NB4 (cell line): ENCODE data around the gene MCAM.

Experiments
- DNase-seq: peaks from one replicate; pipeline ENCODE4 v3.0.0; 2010; ENCODE audit warnings: low read depth
- H3K4me3 ChIP-seq: one replicate; pipeline ENCODE4 v1.5.1; 2011; ENCODE audit warnings: mild to moderate bottlenecking, low read depth, low read length, moderate library complexity
- MYC ChIP-seq: IDR thresholded peaks from 2 replicates; pipeline ENCODE4 v1.6.1; 2011; ENCODE audit warnings: low read depth, low read length
- POLR2A ChIP-seq: IDR thresholded peaks from 2 replicates; pipeline ENCODE4 v1.6.1; 2011; ENCODE audit warnings: mild to moderate bottlenecking; ENCODE audit not compliant: insufficient read length; ENCODE audit errors: extremely low read depth
- TF ChIP-seq, protein P1 (sequence below): IDR thresholded peaks from one replicate; pipeline ENCODE4 v1.5.1; 2012; ENCODE audit warnings: low read depth, low read length
- TF ChIP-seq, protein P2 (sequence below): IDR thresholded peaks from 2 replicates; pipeline ENCODE4 v1.6.1; 2011; ENCODE audit warnings: low read depth, low read length

MCAM gene

DNA sequence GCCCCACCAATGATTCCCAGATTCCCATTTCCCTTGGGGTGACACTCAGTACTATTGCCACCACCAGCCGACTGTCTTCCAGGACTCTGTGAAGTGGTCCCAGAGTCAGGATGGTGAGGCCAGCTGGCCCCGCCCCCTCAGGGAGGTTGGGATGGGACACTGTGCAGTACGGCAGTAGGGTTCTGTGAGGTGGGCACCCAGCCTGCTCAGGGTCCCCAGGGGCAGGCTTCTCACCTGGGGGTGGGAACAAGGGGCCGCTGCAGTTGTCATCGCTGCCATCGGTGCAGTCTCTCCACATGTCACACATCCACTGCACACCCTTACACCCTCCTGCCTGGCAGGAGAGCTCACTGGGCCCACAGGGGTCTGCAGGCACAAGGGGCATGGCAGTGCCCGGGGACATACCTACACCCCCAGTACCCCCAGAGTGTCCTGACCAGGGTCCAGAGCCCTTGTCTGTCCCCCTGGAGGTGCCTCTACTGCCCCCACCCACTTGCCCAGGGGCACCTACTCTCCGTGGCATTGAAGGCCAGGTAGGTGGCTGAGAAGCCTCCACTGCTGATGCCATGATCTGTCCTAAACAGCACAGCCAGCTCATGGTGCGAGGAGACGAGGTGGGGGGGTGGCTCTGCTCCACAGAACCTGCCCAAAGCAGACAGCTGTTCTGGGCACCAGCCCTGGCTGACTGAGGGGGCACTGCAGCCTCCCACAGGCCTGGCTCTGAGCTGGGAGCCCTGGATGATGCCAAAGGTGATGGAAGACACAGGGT is 25.6 kb upstream of the MCAM start:
- H3K4me3 ChIP-seq, result no peak overlapping the region
- TF ChIP-seq MYC (no peak), POLR2A (no peak)
- TF ChIP-seq, protein P1, sequence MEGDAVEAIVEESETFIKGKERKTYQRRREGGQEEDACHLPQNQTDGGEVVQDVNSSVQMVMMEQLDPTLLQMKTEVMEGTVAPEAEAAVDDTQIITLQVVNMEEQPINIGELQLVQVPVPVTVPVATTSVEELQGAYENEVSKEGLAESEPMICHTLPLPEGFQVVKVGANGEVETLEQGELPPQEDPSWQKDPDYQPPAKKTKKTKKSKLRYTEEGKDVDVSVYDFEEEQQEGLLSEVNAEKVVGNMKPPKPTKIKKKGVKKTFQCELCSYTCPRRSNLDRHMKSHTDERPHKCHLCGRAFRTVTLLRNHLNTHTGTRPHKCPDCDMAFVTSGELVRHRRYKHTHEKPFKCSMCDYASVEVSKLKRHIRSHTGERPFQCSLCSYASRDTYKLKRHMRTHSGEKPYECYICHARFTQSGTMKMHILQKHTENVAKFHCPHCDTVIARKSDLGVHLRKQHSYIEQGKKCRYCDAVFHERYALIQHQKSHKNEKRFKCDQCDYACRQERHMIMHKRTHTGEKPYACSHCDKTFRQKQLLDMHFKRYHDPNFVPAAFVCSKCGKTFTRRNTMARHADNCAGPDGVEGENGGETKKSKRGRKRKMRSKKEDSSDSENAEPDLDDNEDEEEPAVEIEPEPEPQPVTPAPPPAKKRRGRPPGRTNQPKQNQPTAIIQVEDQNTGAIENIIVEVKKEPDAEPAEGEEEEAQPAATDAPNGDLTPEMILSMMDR, result no peak
- TF ChIP-seq, protein P2, sequence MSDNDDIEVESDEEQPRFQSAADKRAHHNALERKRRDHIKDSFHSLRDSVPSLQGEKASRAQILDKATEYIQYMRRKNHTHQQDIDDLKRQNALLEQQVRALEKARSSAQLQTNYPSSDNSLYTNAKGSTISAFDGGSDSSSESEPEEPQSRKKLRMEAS, result no peak
- DNase-seq, result no peak

DNA sequence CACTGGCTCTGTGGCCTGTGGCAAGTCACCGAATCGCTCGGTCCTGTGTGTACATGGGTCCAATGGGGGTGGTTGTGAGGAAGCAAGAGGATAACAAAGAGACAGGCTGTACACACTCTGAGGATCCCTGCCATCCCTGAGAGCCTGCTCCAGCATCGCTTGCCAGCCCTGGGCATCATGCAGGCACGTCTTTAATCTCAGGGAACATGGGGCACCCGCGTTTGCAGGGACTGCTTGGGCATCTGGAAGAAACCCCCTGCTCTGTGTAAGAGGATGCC is 25.0 kb upstream of the MCAM start:
- TF ChIP-seq, protein P1, result no peak
- TF ChIP-seq, protein P2, result no peak
- TF ChIP-seq POLR2A, result no peak
- no peak for TF ChIP-seq MYC
- H3K4me3 ChIP-seq, result no peak overlapping the region
- DNase-seq, result no peak

DNA sequence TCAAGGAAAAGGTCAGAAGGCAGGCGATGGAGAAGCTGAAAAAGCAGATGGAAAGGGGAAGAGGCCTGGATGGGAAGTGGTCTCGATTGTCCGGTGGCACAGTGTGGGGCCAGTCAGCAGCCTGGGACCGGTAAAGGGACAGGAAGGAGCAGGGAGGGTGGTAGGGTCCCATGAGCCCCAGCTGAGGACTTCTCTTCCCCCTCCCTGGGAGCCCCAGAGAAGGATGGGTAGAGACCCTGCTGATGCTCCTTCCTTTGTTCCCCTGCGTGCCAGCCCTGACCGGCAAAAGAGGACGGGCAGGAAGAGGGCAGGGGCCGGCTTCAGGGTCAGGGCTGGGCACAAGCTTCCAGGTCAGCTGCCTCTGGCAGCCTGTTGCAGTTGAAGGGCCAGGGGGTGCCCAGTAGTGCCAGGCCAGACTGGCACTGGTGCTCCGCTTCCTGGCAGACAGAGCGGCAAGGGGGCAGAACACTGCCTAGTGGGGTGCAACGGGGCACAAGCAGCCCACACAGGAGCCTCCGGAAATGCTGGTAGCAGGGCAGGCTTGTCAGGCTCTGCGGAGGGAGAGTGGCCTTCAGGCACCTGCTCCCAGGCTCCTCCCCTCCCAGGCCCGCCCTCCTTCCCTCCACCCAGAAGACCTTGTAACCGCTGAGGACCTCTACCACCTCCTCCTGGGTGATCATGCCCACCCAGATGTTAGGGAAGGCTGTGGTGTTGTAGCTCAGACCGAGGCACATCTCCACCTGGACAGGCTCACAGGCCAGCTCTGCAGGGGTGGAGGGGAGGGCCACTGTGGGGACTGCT is 24.5 kb upstream of the MCAM start:
- no peak for TF ChIP-seq MYC
- DNase-seq, result no peak
- no peak overlapping the region for H3K4me3 ChIP-seq

DNA sequence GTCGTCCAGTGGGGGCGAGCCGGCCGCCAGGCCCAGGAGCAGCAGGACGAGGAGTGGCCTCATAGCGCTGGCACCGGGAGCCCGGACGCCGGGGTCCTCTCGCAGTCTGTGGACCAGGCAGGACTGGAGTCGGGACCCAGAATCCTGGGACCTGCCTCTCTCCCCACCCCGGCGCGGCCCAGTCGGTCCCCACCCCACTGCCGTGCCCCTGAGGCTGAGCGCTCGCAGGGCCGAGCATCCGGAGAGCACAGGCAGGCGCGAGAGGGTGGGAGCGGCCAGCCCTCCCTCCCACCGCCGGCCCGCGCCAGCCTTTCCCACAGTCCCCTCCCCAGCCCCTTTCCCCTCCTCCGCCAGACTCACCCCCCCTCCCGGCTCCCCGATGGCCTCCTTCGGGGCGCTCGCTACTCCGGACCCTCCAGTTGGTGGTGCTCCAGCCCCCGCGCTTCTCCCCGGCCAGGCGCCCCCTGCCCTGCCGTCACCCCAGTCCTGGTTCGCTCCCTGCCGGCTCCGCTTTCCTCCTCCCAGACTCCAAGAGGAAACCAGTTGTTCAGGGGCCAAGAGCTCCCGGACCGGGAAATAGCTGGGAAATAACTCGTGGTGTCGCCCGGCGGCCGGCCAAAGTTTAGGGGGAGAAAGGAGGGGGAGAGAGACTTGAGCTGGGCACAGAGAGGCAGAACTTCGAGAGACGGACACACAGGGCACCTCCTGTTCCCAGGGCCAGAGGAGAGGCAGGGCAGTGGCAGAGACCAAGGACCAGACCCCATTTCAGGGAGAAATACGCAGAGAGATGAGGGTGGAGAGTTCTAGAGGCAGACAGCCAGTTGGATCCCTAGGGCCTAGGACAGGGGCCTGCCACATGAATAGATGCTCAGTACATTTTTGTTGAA is 23.6 kb upstream of the MCAM start, which contains the start of gene C1QTNF5:
C1QTNF5 (minus strand) TSS at position 549 of the 887 bp plus-strand sequence; CDS start at position 63, 486 bp downstream.
- DNase-seq, result no peak
- H3K4me3 ChIP-seq, result no peak within 1 kb of the TSS
- TF ChIP-seq, protein P2, result no peak
- TF ChIP-seq, protein P1, result no peak
- TF ChIP-seq POLR2A, result no peak

DNA sequence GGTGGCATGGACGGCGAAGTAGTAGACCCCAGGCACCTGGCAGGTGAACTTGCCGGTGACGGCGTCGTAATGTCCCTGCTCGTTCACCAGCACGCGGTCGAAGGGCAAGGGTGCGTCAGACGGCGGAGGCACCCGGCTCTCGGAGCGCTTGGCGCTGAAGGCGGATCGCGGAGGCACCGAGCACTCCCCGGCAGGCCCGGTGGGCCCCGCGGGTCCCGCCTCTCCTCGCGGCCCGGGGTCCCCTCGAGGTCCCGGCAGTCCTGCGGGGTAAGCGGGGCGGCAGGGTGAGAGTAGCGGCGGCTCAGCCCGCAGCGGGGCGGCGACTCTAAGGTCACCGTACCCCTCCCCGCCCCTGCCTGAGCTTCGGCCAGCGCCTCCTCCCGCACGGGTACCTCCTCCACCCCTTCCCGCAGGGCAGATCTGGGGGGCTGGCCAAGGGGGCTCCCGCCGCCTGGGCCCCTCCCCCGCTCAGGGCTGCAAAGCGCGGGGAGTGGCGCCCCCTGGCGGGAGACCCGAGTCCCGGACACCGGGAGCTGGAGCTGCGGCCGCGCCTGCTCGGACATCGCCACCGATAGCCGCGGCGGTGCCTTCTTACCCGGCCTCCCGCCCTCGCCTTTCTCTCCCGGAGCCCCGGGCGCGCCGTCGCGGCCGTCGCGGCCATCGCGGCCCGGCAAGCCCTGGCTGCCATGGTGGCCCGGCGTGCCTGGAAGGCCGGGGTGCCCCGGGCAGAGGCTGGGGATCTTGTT is 22.8 kb upstream of the MCAM start:
- no peak for TF ChIP-seq MYC
- TF ChIP-seq, protein P1, result peak; percentile 53
- TF ChIP-seq, protein P2, result no peak
- no peak for TF ChIP-seq POLR2A
- H3K4me3 ChIP-seq, result no peak overlapping the region
- peak; percentile 52 for DNase-seq
